NCI-H1436 treated with DMSO at 0.1 percent for 48 hours (cell line): ENCODE results near the gene NAPA.

ENCODE experiments used
- DNase-seq: peaks from one replicate; lab custom pipeline; 2025; lab: John Stamatoyannopoulos, UW

NAPA gene

DNA sequence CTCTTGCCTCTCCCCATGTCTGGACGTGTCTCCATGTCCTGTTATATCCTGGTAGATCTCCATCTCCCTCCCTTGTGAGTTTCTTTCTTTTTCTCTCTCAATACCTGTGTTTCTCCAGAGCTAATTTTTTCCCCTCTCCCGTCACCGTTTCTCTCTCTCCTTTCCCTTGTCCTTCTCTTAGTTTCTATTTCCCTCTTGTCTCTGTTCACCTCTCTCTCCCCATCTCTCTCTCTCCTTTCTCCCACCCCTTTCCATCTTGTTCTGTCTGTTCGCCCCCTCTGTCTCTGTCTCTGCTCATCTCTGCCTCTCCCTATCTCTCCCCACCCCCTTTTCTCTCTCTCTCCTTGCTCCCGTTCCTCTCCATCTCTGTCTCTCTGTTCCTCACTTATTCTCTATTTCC lies 56.2 kb downstream of the NAPA start:
- DNase-seq = no peak

DNA sequence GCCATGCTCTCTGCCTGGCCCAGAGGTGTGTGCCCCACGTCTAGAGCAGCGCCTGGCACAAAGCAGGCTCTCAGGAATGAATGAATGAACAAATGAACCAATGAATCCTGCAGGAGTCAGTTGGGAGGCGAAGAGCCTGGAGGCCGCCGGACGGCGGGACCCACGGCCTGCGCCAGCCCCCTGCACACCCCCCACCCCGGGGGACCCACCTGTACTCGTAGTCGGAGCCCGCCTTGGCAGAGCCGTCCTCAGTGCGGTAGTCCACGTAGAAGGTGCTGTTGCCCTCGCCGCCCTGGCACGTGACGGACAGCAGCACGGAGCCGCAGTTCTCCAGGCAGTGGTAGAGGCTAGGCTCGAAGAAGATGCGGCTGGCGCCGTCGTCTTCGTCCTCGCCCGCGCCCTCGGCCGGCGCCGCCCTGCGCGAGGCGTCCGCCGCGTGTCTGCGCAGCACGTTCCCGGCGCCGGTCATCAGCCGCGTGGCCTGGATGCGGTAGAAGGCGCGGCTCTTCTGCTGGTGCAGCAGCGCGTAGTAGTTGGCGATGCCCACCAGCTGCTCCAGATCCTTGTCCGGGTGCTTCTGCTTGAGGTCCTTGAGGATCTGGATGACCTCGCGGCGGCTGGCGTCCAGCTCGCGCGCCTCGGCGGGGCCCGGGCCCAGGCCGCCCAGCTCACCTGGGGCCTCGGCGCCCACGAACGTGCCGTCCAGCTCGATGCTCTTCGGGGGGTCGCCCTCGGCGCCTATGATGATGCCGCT lies 58.0 kb downstream of the NAPA start:
- no peak for DNase-seq

DNA sequence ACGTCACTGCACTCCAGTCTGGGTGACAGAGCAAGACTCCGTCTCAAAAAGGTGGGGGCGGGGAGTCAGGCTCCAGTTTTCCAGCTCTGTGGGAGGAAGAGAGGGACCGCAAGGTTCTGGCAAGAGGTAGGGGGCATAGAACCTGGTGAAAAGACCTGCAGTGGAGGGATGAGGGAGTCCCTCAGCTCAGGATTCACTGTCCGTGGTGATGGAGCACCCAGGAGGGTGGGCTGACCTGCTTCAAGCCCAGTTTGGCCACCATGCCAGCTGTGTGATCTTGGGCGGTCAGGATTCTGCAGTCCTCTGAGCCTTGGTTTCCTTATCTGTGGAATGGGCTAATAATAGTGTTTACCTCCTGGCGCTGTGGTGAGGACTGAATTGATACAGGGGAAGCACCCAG lies 64.4 kb downstream of the NAPA start:
- DNase-seq = no peak

DNA sequence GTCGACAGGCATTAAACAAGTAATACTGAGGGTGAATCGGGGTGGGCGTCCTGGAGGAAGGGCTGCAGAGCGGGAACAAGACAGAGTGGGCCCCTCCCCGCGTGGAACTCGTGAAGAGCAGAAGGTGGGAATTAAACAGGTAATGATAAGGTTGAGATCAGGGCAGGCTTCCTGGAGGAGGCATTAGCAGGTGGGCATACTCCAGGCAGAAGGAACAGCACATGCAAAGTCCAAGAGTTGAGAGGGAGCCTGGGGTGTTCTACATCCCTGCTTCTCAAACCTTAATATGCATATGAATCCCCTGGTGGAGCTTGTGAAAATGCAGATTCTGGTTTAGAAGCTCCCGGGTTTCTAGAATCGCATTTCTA lies 66.5 kb downstream of the NAPA start:
- DNase-seq = no peak

DNA sequence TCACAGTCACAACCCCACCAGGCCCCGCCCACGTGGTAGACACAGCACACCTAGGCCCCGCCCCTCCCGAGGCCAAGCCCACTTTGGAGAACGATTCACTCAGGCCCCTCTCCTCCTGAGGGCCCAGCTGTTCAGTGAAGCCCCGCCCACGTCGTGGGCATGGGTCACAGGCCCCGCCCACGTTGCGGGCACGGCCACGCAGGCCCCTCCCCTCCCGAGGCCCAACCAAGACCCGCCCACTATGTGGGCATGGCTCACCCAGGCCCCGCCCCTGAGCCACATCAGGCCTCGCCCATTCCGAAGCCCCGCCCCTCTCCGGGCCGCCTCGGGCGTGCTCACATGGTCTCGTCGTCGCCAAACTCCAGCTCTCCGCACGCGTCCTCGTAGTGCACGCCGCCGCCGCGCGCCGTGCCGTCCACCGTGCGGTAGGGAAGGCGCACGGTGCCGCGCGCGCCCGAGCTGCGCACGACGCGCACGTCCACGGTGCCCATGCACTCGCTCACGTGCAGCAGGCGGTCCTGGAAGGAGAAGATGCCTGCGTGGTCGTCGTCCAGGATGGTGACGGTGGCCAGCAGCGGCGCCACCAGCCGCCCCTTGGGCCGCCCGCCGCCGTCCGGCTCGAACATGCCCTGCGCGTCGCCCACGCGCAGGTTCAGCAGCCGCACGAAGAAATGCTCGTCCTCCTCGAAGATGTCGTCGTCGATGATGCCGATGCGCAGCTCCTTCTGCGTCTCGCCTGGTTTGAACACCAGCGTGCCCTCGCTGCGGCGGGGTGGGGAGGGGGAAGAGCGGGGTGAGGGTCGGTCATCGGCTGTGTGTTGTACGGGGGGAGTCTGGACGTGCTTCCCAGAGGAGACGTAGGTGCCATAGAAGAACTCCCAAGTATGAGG lies 67.1 kb downstream of the NAPA start:
- DNase-seq = no peak

DNA sequence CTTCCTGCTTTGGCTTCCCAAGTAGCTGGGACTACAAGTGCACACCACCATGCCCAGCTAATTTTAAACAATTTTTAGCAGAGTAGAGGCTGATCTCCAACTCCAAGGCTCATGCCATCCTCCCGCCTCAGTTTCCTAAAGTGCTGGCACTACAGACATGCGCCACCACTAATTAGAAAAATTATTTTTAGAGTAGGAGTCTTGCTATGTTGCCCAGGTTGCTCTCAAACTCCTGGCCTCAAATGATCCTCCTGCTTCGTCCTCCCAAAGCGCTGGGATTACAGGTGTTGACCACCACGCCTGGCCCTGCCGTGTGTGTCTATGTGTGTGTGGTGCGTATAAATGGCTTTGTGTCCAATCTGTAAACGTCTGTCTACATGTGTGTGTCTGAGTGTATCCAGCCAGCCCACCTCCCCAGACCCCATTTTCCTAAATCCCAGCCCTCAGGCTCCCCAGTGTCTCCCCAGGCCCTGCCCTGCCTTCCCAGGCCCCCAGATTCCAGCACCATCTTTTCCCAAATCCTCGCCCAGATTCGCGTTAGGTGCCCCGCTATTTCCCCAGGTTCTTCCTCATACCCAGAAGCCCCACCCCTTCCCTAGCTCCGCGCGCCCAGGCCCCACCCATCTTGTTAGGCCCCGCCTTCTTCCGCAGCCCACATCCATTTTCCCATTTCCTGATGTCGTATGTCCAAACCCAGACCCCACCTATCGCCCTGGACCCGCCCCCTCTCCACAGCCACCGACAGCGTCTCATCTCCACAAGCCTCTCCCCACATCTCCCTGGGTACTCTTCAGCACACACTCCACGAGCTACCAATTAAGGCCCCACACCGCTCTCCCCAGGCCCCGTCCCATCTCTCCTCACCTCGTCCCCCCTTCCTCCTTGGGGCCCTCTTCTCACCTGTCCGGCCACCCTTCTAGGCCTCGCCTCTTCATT lies 68.1 kb downstream of the NAPA start:
- DNase-seq = no peak

DNA sequence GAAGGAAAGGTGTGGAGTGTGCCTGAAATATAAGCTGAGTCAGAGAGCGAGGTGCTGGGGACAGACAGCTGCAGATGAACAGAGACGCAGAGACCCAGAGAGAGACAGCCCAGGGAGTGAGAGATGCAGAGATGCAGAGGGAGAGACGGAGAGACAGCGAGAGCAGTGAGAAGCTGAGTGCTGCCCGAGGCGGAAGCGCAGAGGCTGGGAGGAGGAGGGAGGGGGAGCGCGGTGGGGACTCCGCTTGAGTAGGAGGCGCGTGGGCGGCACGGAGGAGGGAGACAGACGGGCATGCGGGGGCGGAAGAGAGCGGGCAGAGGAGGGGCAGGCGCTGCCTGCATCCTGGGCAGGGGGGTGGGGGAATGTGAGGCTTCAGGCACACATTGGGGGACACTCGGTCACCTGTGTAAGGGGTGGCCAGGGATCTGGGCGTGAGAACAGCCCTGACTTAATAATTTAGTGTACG lies 68.9 kb downstream of the NAPA start:
- DNase-seq = no peak

DNA sequence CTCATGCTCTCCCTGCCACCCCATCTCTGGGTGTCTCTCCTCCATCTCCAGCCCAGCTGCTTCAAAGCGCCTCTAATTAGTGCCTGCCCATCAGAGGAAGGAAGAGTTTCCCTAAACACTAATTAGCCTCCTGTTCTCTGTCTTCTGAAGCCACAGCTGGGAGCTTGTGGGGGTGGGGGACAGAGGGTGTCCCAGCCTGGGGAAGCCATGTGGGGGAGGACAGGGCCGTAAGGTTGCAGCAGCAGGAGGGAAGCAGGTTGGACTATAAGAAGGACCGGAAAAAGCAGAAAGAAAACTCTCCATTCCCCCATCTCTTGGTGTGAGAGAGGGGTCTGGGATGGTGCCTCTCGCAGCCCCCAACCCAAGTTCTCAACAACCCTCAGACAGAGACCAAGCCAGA lies 69.3 kb downstream of the NAPA start:
- DNase-seq = no peak

DNA sequence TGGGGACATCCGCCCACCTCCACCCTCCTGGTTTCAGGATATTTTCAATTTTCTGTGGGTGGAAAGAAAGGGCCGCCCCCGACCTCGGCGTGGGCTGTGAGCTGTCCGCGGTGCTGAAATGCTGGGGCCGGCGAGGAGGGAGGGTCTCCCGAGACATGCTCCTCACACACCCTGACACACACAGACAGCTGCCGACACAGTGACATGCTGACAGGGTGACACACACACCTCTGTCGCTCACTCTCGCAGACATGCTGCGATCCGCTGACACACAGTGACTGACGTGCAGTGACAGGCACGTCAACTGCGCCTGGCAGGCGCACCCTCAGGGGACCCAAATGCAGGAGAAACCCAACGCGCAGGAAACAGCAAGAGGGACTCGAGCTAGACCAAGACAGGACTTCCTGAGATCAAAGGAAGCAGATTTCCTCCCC lies 70.5 kb downstream of the NAPA start:
- DNase-seq = no peak

DNA sequence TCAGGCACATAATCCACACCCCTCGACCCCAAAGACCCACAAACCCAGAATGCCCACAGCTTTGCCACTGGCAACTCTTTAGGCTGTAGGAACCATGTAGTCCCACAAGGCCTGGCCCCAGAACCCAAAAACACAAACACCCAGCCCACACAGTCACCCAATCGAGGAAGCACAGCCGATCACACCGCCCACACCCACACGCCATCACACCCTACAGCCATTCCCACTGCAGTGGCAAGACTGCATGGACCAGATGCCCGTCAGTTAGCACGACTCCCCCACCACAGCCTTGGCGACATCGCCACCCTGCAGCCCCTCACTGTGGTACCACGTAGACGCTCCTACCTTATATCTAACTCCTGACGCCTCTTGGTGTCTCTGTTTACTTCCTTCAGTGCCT lies 71.5 kb downstream of the NAPA start:
- DNase-seq = no peak

DNA sequence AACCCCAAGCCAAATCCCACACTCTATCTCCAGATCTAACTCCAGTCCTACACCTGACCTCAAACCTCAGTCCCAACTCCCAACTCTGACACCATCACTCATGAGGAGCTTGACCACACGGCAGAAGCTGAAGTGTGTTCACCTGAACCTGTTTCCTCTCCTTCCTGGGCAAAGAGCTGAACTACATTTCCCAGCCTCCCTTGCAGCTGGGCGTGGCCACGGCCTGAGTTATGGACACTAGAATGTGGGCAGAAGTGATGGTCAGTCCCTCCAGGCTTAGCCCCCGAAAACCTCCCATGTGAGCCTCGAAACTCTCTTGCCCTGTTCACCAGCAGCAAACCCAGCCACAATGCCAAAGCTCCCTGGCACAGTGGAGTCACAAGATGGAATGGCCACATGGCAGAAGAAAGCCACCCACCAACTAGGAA lies 76.1 kb downstream of the NAPA start:
- no peak for DNase-seq
